Measurements from ENCODE around the gene HCLS1. TPM values are rescaled to one million over a fixed set of nuclear protein-coding genes. Genes with fewer than 3 reads are reported as not detected.

The HCLS1 gene
- total and polyA plus RNA-seq, 2 donors from 2014 or later: 11.7 to 102 TPM

DNA sequence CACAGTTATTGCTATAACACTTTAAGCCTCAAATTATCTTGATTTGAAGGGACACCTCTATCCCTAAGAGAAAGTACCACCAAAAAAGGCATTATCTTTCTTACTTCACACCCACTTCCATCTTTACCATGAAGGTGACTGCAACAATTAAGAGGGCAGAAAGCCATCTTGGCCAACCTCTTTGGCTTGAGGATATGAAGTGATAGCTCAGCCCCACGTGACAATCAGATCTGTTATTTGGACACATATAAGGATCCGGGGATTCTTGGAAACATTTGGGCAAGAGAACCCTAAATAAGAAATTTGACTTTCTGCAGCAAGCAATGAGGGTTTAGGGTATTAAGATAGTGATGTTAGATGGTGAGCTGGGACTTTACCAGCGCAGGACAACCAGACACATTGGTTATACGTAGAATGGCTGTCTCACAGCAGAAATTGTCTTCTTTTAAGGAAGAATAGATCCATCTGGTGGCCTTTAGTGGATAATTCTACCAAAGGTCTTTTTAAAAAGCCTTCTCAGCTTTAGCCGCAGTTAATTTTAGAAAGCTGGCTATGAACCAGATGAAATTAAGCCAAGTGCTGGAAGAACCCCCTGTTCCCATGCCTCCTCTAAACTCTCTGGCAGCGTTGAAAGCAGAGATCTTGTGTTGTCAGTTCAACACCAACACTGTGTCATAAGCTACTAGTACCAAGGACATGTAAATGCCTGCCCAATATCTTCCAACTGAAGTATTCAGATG, 12.3 kb downstream of the HCLS1 start:
- H3K9me3 ChIP-seq (ENCODE audit: control insufficient read depth in 2 of 3, insufficient read depth in 1 of 3, low read length in 3 of 3): no peaks in the 10 kb centered on the region
- no peak for DNase-seq
- no peak overlapping the region for H3K27ac ChIP-seq (ENCODE audit: low read depth in 2 of 2, low read length in 2 of 2)
- H3K4me1 ChIP-seq (ENCODE audit: control insufficient read depth in 2 of 3, insufficient read depth in 2 of 3, low read depth in 1 of 3, low read length in 3 of 3): no peaks in the 10 kb centered on the region
- no peak overlapping the region for H3K9ac ChIP-seq (ENCODE audit: low read length in 3 of 3)
- TF ChIP-seq, protein P1, sequence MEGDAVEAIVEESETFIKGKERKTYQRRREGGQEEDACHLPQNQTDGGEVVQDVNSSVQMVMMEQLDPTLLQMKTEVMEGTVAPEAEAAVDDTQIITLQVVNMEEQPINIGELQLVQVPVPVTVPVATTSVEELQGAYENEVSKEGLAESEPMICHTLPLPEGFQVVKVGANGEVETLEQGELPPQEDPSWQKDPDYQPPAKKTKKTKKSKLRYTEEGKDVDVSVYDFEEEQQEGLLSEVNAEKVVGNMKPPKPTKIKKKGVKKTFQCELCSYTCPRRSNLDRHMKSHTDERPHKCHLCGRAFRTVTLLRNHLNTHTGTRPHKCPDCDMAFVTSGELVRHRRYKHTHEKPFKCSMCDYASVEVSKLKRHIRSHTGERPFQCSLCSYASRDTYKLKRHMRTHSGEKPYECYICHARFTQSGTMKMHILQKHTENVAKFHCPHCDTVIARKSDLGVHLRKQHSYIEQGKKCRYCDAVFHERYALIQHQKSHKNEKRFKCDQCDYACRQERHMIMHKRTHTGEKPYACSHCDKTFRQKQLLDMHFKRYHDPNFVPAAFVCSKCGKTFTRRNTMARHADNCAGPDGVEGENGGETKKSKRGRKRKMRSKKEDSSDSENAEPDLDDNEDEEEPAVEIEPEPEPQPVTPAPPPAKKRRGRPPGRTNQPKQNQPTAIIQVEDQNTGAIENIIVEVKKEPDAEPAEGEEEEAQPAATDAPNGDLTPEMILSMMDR (IDR thresholded peaks at IDR 0.05; ENCODE audit: borderline replicate concordance, extremely low read depth, insufficient read depth): no peak
- H3K27me3 ChIP-seq (ENCODE audit: control insufficient read depth, insufficient read depth, low read length): no peaks in the 10 kb centered on the region
- intact Hi-C loops (cut with DNase I): no loop called here
- no peak overlapping the region for H3K4me3 ChIP-seq (ENCODE audit: low read length in 3 of 3)
- FAIRE-seq: no peak
- peaks cover 0 to 3% (median 3%) of the 10 kb centered on the region in 3 donors for H3K36me3 ChIP-seq (ENCODE audit: control insufficient read depth in 2 of 3, insufficient read depth in 3 of 3, low read length in 3 of 3)

DNA sequence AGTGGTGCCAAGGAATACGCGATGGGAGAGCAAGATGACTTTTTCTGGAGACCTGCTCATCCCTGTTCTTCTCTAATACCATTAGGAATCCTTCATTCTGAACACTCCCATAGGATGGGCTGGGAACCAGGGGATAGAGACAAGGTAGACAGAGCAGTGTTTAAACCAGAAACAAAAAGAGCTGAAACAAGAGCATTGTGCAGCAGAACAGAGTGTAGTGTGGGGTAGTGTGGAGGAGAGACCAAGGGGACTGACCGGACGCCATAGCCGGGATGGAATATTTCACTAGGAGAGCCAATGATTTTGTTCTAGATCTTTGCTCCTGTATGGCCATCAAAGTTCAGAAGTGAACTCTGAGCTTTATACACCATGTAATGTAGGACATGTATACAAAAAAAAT, 15.6 kb downstream of the HCLS1 start:
- TF ChIP-seq, protein P1 (IDR thresholded peaks at IDR 0.05; ENCODE audit: borderline replicate concordance, extremely low read depth, insufficient read depth): no peak
- FAIRE-seq: no peak
- no peak overlapping the region for H3K27ac ChIP-seq (ENCODE audit: low read depth in 2 of 2, low read length in 2 of 2)

DNA sequence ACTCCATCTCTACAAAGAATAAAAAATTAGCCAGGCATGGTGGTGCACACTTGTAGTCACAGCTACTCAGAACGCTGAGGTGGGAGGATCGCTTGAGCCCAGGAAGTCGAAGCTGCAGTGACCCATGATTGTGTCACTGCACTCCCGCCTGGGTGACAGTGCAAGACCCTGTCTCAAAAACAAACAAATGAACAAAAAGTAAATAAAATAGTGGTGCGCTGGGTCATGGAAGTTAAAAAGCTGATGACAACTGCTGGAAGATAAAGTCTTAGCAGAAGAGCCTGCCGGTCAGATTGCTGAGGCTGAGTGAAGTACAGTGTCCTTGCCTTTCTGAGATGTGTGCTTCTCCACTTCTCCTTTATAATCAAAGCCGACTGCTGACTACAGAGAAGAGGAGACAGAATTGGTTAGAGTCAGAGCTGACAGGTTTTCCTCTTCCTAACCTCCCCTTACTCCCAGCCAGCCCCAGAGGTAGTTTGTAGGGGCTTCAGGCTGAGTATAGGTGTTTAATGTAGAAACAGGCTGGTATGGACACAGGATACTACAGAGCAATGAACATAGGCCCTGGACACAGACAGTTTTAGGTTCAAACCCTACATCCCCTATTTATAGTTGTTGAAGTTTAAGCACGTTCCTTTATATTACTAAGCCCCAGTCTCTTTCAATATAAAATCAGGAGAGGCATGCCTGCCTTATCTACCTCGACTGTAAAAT, 17.9 kb downstream of the HCLS1 start:
- Histone ChIP-seq H3K36me3 (ENCODE audit: control insufficient read depth in 2 of 3, insufficient read depth in 3 of 3, low read length in 3 of 3) (peaks cover 0 to 4% (median 3%) of the 10 kb centered on the region in 3 donors), H3K9ac (ENCODE audit: low read length in 3 of 3) (no peak overlapping the region), H3K4me3 (ENCODE audit: low read length in 3 of 3) (no peak overlapping the region), H3K27ac (ENCODE audit: low read depth in 2 of 2, low read length in 2 of 2) (no peak overlapping the region), H3K9me3 (ENCODE audit: control insufficient read depth in 2 of 3, insufficient read depth in 1 of 3, low read length in 3 of 3) (no peaks in the 10 kb centered on the region), H3K4me1 (ENCODE audit: control insufficient read depth in 2 of 3, insufficient read depth in 2 of 3, low read depth in 1 of 3, low read length in 3 of 3) (no peaks in the 10 kb centered on the region), H3K27me3 (ENCODE audit: control insufficient read depth, insufficient read depth, low read length) (no peaks in the 10 kb centered on the region)
- TF ChIP-seq, protein P1 (IDR thresholded peaks at IDR 0.05; ENCODE audit: borderline replicate concordance, extremely low read depth, insufficient read depth): no peak
- intact Hi-C loops (cut with DNase I): no loop called here
- no peak for FAIRE-seq
- DNase-seq: no peak

More for the DNA sequence above, 15.6 kb downstream of the HCLS1 start:
- no peak for DNase-seq
- H3K9ac ChIP-seq (ENCODE audit: low read length in 3 of 3): no peak overlapping the region
- H3K4me3 ChIP-seq (ENCODE audit: low read length in 3 of 3): no peak overlapping the region
- no peaks in the 10 kb centered on the region for H3K27me3 ChIP-seq (ENCODE audit: control insufficient read depth, insufficient read depth, low read length)
- H3K36me3 ChIP-seq (ENCODE audit: control insufficient read depth in 2 of 3, insufficient read depth in 3 of 3, low read length in 3 of 3): peaks cover 0 to 4% (median 3%) of the 10 kb centered on the region in 3 donors
- H3K9me3 ChIP-seq (ENCODE audit: control insufficient read depth in 2 of 3, insufficient read depth in 1 of 3, low read length in 3 of 3): no peaks in the 10 kb centered on the region
- no peaks in the 10 kb centered on the region for H3K4me1 ChIP-seq (ENCODE audit: control insufficient read depth in 2 of 3, insufficient read depth in 2 of 3, low read depth in 1 of 3, low read length in 3 of 3)
- intact Hi-C loops (cut with DNase I): no loop called here
